MM.1S (cell line): ENCODE measurements around the gene LYPD5.
"Not testable (repeated sequence)": the region's sequence is repeated elsewhere in the genome, so short reads cannot be mapped to it uniquely, and the experiment has no call there.

Experiments
- DNase-seq: peaks from one replicate; pipeline ENCODE4 v3.0.0-alpha.2; 2015
- H2AFZ ChIP-seq: fragments of 300-600 bp; sonication (generic); 2 replicates; pipeline ENCODE4 v1.6.0; 2016; ENCODE audit warnings: antibody characterized with exemption, low read length
- H3F3A ChIP-seq: fragments of 300-600 bp; sonication (generic); 2 replicates; pipeline ENCODE4 v1.6.1; 2016; ENCODE audit warnings: mild to moderate bottlenecking, antibody characterized with exemption, low read length, moderate library complexity, mixed read lengths; ENCODE audit not compliant: insufficient read depth
- H3K27ac ChIP-seq: fragments of 300-600 bp; sonication (generic); 2 replicates; pipeline ENCODE4 v1.5.1; 2016; ENCODE audit warnings: mild to moderate bottlenecking, low read length
- H3K27me3 ChIP-seq: fragments of 300-600 bp; sonication (generic); replicated peaks from 2 replicates; pipeline ENCODE4 v1.6.0; 2016; ENCODE audit warnings: low read length; ENCODE audit not compliant: insufficient read depth
- H3K36me3 ChIP-seq: fragments of 300-600 bp; sonication (generic); replicated peaks from 2 replicates; pipeline ENCODE4 v1.6.1; 2016; ENCODE audit warnings: mild to moderate bottlenecking, low read length, mixed read lengths; ENCODE audit not compliant: insufficient read depth
- H3K4me1 ChIP-seq: fragments of 300-600 bp; sonication (generic); 2 replicates; pipeline ENCODE4 v1.6.1; 2016; ENCODE audit warnings: low read length, mixed read lengths
- H3K4me2 ChIP-seq: fragments of 300-600 bp; sonication (generic); 2 replicates; pipeline ENCODE4 v1.6.0; 2016; ENCODE audit warnings: low read depth, low read length
- H3K4me3 ChIP-seq: fragments of 300-600 bp; sonication (generic); 2 replicates; pipeline ENCODE4 v1.5.1; 2016; ENCODE audit warnings: low read length, mixed read lengths
- H3K79me2 ChIP-seq: fragments of 300-600 bp; sonication (generic); 2 replicates; pipeline ENCODE4 v1.6.1; 2016; ENCODE audit warnings: mixed run types, low read length, mixed read lengths
- H3K9ac ChIP-seq: fragments of 300-600 bp; sonication (generic); 2 replicates; pipeline ENCODE4 v1.6.1; 2016; ENCODE audit warnings: low read length, mixed read lengths
- H3K9me2 ChIP-seq: fragments of 300-600 bp; sonication (generic); replicated peaks from 2 replicates; pipeline ENCODE4 v1.6.1; 2016; ENCODE audit warnings: mild to moderate bottlenecking, low read length, mixed read lengths; ENCODE audit not compliant: insufficient read depth
- H3K9me3 ChIP-seq: fragments of 300-600 bp; sonication (generic); replicated peaks from 2 replicates; pipeline ENCODE4 v1.6.1; 2016; ENCODE audit warnings: mild to moderate bottlenecking, low read length, mixed read lengths; ENCODE audit not compliant: insufficient read depth
- H4K20me1 ChIP-seq: fragments of 300-600 bp; sonication (generic); 2 replicates; pipeline ENCODE4 v1.6.1; 2016; ENCODE audit warnings: mild to moderate bottlenecking, low read length, moderate library complexity, mixed read lengths; ENCODE audit not compliant: insufficient read depth
- EZH2 ChIP-seq: fragments of 300-600 bp; sonication (generic); optimal IDR thresholded peaks from 2 replicates; pipeline ENCODE3; 2017; ENCODE audit warnings: low read depth, mild to moderate bottlenecking, antibody characterized with exemption, low read length, mixed read lengths
- EZH2phosphoT487 ChIP-seq: fragments of 300-600 bp; sonication (generic); IDR thresholded peaks from 2 replicates; pipeline ENCODE4 v1.6.1; 2018; ENCODE audit warnings: antibody characterized with exemption, low read length
- TF ChIP-seq, protein P1 (sequence below): fragments of 300-600 bp; sonication (generic); IDR thresholded peaks from 2 replicates; pipeline ENCODE4 v1.5.1; 2016; ENCODE audit warnings: antibody characterized with exemption, low read length, mixed read lengths

The LYPD5 gene

DNA sequence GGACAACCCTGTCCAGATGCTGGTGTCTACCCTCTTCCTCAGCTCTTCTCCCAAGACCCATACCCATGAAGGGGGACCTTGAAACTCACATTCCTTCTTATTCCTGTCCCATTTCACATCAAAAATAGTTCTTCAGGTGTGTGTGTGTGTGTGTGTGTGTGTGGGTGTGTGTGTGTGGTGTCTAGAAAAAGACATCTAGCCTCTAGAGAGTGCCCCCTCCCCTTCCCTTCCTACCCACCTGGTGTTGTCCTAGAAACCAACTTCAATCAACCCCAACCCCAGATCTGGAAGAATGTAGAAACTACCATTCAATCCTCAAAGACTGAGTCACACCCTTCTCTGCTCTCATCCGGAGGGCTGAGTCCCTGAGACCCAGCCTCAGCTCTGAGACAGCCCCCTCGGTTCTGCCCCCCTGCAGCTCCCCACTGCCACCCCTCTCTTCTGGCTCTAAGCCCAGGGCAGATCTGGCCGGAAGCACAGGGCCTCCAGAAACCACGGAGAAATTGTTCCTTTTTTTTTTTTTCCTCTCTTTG lies 25.0 kb downstream of the LYPD5 start:
- Histone ChIP-seq H3K9me3 (no peaks in the 10 kb centered on the region), H3K9me2 (no peaks in the 10 kb centered on the region), H3K27me3 (no peaks in the 10 kb centered on the region), H3K36me3 (no peaks in the 10 kb centered on the region), H3F3A (no peaks in the 10 kb centered on the region), H3K79me2 (no peaks in the 10 kb centered on the region), H3K4me3 (no peak overlapping the region), H3K27ac (peak overlapping the region; percentile 20; the same call in 1 of the 2 replicates), H2AFZ (peak overlapping the region; percentile 24; the same call in 1 of the 2 replicates), H3K4me1 (peaks cover 8% of the 10 kb centered on the region), H3K4me2 (no peak overlapping the region; the same call in 1 of the 2 replicates), H4K20me1 (no peaks in the 10 kb centered on the region), H3K9ac (no peak overlapping the region)
- no peak for DNase-seq
- TF ChIP-seq EZH2 (no peak), EZH2phosphoT487 (no peak)
- TF ChIP-seq, protein P1, sequence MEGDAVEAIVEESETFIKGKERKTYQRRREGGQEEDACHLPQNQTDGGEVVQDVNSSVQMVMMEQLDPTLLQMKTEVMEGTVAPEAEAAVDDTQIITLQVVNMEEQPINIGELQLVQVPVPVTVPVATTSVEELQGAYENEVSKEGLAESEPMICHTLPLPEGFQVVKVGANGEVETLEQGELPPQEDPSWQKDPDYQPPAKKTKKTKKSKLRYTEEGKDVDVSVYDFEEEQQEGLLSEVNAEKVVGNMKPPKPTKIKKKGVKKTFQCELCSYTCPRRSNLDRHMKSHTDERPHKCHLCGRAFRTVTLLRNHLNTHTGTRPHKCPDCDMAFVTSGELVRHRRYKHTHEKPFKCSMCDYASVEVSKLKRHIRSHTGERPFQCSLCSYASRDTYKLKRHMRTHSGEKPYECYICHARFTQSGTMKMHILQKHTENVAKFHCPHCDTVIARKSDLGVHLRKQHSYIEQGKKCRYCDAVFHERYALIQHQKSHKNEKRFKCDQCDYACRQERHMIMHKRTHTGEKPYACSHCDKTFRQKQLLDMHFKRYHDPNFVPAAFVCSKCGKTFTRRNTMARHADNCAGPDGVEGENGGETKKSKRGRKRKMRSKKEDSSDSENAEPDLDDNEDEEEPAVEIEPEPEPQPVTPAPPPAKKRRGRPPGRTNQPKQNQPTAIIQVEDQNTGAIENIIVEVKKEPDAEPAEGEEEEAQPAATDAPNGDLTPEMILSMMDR, result no peak

DNA sequence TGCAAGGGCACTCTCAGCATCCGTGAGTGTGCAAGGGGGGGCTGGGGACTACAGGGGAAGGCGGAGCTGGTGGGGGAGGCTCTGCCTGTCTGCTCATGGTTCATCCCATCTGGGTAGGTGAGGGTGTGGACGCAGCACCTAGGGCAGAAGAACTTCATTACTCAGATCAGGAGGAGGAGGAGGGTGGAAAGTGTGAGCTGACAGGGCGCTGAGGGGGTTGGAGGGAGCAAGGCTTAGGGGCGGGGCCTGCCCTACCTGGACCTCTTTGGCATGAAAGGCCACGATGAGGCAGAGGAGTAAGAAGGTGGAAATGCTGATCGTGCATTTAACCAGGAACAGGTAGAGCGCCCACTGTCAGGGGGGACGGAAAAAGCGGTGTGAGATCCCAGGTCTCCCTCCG lies 26.0 kb downstream of the LYPD5 start:
- TF ChIP-seq EZH2, result no peak
- TF ChIP-seq EZH2phosphoT487, result no peak
- TF ChIP-seq, protein P1, result no peak
- H3K27me3 ChIP-seq, result no peaks in the 10 kb centered on the region
- H3K36me3 ChIP-seq, result no peaks in the 10 kb centered on the region
- H3F3A ChIP-seq, result no peaks in the 10 kb centered on the region
- no peak overlapping the region for H3K4me3 ChIP-seq
- peaks cover 8% of the 10 kb centered on the region for H3K4me1 ChIP-seq
- H3K4me2 ChIP-seq, result no peak overlapping the region
- H3K9ac ChIP-seq, result no peak overlapping the region
- H2AFZ ChIP-seq, result no peak overlapping the region
- H3K27ac ChIP-seq, result no peak overlapping the region
- no peaks in the 10 kb centered on the region for H3K9me2 ChIP-seq
- no peaks in the 10 kb centered on the region for H4K20me1 ChIP-seq
- no peak for DNase-seq
- H3K9me3 ChIP-seq, result no peaks in the 10 kb centered on the region
- H3K79me2 ChIP-seq, result no peaks in the 10 kb centered on the region

DNA sequence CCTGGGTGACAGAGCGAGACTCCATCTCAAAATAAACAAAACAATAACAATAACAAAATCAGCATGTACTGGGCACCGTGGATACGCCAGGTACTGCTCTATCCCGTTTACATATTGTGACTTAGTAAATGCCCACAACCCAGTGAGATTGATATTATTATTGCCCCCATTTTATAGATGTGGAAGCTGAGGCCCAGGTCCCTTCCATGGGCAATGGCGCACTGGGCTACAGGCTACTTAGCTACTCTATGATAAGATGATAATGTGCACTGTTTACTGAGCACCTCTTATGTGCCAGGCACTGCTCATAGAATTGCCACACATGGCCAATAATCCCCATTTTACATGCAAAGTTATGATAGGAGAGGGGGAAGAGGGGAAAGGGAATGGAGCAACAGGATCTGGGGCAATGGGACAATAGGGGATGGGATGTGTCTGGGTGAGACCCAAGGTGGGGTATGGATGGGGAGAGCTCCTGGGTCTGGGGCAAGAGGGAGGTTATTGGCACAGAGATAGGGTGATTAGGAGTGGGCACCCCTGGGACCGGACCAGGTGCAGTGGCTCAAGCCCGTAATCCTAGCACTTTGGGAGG lies 26.9 kb downstream of the LYPD5 start:
- no peaks in the 10 kb centered on the region for H3K36me3 ChIP-seq
- no peak overlapping the region for H3K4me2 ChIP-seq
- no peak overlapping the region for H3K27ac ChIP-seq
- no peaks in the 10 kb centered on the region for H4K20me1 ChIP-seq
- TF ChIP-seq, protein P1, result no peak
- TF ChIP-seq EZH2, result no peak
- TF ChIP-seq EZH2phosphoT487, result no peak
- no peaks in the 10 kb centered on the region for H3K27me3 ChIP-seq
- no peaks in the 10 kb centered on the region for H3K9me3 ChIP-seq
- no peak overlapping the region for H2AFZ ChIP-seq
- no peaks in the 10 kb centered on the region for H3K9me2 ChIP-seq
- no peak overlapping the region for H3K4me3 ChIP-seq
- H3K79me2 ChIP-seq, result no peaks in the 10 kb centered on the region
- DNase-seq, result no peak
- H3K9ac ChIP-seq, result no peak overlapping the region
- no peaks in the 10 kb centered on the region for H3F3A ChIP-seq
- H3K4me1 ChIP-seq, result peaks cover 8% of the 10 kb centered on the region

DNA sequence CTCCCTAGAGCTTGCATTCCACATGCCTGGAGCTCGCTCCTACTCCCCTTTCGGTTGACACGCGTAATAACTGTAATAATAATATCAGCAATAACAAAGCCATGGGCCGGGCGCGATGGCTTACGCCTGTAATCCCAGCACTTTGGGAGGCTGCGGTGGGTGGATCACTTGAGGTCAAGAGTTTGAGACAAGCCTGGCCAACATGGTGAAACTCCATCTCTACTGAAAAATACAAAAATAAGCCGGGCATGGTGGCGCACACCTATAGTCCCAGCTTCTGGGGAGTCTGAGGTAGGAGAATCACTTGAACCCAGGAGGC lies 27.3 kb downstream of the LYPD5 start:
- H3K36me3 ChIP-seq, H3K27ac ChIP-seq, H3K9me3 ChIP-seq, H3K9ac ChIP-seq, H2AFZ ChIP-seq, H3K4me2 ChIP-seq, H3K27me3 ChIP-seq, H3K4me1 ChIP-seq, H3F3A ChIP-seq, DNase-seq, H3K4me3 ChIP-seq, H4K20me1 ChIP-seq, H3K9me2 ChIP-seq, H3K79me2 ChIP-seq: not testable (repeated sequence)
